PC-9 (cell line): ENCODE data around the gene SP140.

Experiments
- CTCF ChIP-seq: fragments of 200-600 bp; sonication (generic); conservative IDR thresholded peaks from 2 replicates; pipeline ENCODE4 v1.6.1; 2017; ENCODE audit warnings: mixed run types, antibody characterized with exemption, mild to moderate bottlenecking, moderate library complexity
- EZH2 ChIP-seq: fragments of 200-600 bp; sonication (generic); IDR thresholded peaks from 2 replicates; pipeline ENCODE4 v1.8.0; 2017; ENCODE audit warnings: antibody characterized with exemption, low read depth

- no peak for TF ChIP-seq CTCF
- no peak for TF ChIP-seq EZH2
These were observed 80.1 kb downstream of the SP140 start for GRCh38 chr2:230305416-230306275.
